ENCODE results near the gene TGIF1.

The TGIF1 gene

GRCh38 chr18:3434685-3435084 lies 15.3 kb upstream of the TGIF1 start:
- DNase-seq (ENCODE audit: low read depth in 2 of 2) = no peak

DNA sequence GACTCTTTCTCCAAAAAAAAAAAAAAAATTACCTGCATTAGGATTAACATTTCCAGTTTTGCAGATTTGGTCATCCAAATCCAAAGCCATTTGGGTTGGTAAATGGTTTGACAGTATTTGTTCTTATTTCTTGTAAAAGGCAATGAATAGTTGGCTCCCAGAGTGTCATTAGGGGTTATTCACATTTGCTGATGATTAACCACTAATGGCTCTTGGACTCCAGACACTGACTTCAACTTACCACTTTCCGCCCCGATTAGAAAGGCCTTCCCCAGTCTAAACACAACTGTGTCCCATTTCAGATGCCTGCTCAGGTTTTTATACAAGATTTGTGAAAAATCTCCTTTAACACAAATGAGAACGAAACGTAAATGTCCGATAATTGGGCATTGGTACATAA lies 9.6 kb upstream of the TGIF1 start:
- no peak for DNase-seq (ENCODE audit: low read depth in 2 of 2)

DNA sequence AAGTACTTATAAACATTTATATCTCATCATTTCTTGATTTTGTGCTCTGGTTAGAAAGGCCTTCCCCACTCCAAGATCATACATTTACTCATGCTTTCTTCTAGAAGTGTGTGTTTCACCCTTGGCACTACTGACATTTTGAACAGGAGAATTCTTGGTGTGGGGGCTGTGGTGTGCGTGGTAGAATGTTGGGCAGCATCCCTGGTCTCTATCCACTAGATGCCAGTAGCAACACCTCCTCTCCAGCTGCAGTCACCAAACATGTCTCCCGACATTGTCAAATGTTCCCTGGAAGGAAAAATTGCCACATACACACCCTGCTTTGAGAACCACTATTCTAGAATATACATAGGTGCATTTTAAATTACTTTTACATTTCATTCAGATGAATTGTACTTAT lies 8.7 kb upstream of the TGIF1 start:
- DNase-seq (ENCODE audit: low read depth in 2 of 2) = no peak

GRCh38 chr18:3442919-3443318 lies 7.1 kb upstream of the TGIF1 start:
- no peak for DNase-seq (ENCODE audit: low read depth in 2 of 2)

DNA sequence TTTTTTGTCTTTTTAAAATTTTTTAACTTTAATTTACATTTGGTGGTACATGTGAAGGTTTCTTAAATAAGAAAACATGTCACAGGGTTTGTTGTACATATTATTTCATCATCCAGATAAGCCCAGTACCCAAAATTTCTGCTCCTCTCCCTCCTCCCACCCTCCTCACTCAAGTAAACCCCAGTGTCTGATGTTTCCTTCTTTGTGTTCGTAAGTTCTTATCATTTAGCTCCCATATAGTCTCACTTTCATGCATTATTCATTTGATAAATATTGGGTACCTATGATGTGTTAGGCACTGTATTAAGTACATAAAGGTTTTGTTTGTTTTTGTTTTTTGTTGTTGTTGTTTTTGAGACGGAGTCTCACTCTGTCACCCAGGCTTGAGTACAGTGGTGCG lies 5.7 kb upstream of the TGIF1 start:
- DNase-seq (ENCODE audit: low read depth in 2 of 2) = no peak

GRCh38 chr18:3444954-3445353 lies 5.0 kb upstream of the TGIF1 start:
- no peak for DNase-seq (ENCODE audit: low read depth in 2 of 2)

DNA sequence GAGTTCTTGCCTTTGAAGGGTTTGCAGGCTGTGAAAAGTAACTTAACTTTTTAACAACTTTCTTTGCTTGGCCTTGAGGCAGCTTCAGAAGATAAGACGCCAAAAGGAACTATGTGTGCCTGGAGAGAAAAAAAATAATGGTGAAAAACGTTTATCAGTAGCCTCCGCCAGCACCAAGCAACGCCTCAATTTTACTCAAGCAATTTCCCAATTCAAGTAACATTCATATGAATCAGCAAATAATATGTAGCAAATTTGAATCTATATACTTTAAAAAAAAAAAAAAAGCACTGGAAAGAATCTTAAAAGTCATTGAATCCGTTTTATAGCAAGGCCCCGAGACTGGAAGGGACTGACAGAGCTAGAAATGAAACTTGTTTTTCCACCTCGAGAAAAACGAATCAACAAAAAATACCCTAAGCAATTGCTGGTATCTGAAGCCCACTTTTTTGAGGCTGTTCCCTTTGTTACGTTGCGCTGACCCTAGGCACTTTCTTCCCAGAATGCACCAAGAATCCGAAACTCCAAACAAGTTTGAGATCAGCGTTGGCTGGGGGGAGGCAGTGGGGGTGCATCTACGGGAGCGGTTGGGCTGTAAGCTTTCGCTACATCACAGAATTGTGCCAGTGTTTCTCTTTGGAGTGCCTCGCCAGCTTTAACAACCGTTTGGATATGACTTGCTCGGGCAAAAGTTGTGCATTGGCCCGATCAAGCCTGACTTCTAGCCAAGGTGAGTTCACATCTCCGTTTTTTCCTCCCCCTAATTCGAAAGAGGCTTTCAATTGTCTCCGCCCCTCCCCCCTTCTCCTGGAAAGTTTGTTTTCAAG lies 2.7 kb upstream of the TGIF1 start:
- DNase-seq (ENCODE audit: low read depth in 2 of 2) = no peak

GRCh38 chr18:3447895-3448837 lies 1.8 kb upstream of the TGIF1 start:
- DNase-seq (ENCODE audit: low read depth in 2 of 2) = peak; percentile 91 to 92

DNA sequence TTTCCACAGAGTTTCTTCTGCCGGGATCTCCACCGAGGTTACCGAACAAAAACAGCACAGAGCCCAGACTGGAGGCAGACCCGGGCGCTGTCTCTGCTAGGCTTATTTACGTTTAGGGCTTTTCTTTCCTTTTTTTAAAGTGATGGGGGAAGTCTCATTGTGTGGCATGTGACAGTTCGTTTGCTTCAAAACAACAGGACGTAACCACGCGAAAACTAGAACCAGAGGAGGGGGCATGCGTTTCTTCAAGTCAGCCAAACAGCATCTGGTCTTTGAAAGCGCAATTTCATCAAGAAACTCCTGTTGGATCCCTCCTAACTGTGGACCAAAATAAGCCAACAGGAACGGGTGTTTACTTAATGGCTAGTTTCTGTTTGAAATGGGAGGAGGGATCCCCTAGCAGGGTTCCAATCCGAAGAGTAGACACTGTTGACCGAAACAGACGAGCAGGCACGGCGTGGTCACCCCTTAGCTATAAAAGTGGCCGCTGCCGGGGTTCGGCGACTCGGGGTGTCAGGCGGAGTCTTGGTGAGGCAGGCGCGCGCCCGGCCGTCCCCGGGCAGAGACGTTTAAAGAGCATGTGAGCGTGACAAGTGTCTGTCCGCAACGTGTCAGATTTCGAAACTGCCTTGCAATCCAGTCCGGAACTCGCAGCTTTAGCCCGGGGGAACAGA lies 997 bp upstream of the TGIF1 start:
- no peak for DNase-seq (ENCODE audit: low read depth in 2 of 2)

DNA sequence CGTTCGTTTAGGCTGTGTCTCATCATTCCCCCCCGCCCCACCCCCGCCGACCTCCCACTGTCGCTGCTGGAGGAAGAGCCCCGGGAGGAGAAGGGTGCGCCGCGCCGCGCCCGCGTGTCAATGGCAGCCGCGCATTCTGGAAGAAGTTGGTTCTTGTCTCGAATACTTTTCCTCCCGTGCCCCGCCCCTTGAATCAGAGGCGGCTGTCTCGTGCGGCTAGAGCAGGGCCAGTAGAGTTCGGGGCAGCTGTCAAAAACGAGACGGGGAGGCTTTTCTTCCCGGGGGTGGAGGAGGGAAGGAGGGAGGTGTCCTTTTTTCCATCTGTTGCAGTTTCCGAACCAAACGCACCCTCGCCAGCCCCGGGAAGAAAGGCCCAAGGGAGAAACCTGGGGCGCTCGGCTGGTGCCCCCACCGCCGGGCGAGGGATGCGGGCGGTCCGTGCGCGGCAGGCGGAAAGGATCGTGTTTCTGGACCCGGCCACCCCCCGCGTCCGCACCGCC lies 410 bp upstream of the TGIF1 start:
- no peak for DNase-seq (ENCODE audit: low read depth in 2 of 2)

DNA sequence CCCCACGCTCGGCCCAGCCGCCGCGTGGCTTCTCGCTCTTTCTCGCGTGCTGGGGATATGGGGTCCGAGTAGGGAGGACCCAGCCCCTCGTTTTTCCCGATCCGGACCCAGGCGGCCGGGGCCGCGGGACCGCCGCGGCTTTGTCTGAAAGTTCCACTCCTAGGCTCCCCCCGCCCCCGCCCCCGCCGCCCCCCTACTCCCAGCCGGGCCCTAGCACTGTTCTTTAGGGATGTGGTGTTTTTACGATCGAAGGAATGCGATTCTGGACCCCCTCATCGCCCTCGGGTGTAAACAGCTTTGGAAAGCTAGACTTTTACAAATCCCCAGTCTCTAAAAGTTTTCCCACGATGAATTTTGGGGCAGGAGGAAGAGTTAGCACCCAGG lies 819 bp downstream of the TGIF1 start:
- no peak for DNase-seq (ENCODE audit: low read depth in 2 of 2)

GRCh38 chr18:3451183-3451988 lies 1.4 kb downstream of the TGIF1 start:
- peak in 1 of 2 experiments; percentile 87 for DNase-seq (ENCODE audit: low read depth in 2 of 2)

DNA sequence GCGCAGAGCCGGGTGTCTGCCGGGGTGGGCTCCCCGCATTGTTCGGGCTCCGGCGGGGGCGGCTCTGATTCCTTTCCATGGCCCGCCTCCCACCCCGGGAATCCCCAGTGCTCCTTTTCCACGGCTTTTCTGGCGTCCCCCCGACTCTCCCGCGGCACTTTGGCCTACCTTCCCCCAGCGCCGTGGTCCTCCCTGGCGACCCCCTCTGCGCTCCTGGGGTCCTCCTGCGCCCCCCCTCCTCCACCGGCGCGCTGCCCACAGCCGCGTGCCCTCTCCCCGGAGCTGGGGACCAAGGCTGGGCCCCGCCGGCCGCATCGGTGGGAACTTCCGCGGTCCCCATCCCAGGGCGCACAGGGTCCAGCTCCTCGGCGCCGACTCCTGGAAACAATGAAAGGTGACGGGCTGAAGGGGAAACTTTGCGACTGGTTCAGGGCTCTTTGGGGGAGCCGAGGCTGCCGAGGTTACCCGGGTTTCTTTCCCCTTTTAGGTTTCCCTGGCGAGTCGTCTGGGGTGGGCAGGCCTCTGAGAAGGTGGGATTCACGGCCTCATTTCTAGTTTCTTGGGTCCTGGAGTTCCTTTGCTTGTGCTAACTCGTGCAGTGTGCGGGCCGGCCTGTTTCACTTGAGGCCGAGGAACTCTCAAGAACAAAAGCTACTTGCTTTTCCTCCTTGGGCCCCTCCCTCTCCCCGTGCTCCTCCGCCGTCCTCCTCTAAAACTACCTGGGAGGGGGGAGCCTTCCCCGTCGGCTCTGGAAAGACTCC lies 2.2 kb downstream of the TGIF1 start:
- DNase-seq (ENCODE audit: low read depth in 2 of 2) = no peak

DNA sequence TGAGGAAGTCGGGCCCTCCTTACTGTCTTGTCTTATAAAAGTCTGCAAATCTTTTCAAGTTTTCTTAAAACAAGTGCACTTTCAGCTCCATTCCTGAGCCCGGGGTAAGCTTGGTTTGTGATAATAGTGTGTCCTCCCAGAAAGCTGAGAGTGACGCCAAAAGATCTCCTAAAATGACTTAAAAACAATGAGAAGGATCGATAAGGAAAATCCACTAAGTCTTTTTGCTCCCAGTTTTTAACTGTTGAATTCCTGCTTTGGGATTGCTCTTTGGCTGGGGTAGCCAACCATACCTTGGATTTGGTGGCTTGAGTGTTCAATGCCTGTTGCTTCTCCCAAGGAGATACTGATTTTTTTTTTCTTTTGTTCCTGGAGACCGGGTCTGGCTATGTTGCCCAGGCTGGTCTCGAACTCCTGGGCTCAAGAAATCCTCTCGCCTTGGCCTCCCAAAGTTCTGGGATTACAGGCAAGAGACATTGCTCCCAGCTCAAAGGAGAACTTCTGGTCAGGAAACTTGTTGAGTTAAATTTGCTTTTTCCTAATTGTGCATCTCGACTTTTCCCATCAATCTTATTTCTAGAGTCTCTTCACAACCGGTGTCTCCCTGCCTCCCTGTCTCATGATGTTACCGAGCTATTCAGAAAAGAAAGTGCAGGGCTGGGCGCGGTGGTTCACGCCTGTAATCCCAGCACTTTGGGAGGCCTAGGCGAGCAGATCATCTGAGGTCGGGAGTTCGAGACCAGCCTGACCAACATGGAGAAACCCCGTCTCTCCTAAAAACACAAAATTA lies 3.0 kb downstream of the TGIF1 start:
- DNase-seq (ENCODE audit: low read depth in 2 of 2) = no peak

- peak; percentile 98 for DNase-seq (ENCODE audit: low read depth in 2 of 2)
These were observed 3.8 kb downstream of the TGIF1 start for GRCh38 chr18:3453540-3454364.

GRCh38 chr18:3454365-3455089 lies 4.6 kb downstream of the TGIF1 start:
- no peak for DNase-seq (ENCODE audit: low read depth in 2 of 2)

- DNase-seq (ENCODE audit: low read depth in 2 of 2) = no peak
These were observed 5.2 kb downstream of the TGIF1 start for GRCh38 chr18:3455090-3455635.

Data from fibroblast of skin of left biceps (primary cell).